Spleen (tissue), 7 donors: ENCODE data around the gene JARID2.

Experiments used
- POLR2A ChIP-seq, 3 donors: fragments of 450-650 bp; IDR thresholded peaks; one replicate each; pipeline ENCODE4 v1.5.1; 2017; ENCODE audit warnings: antibody characterized with exemption in 3 of 3, mild to moderate bottlenecking in 1 of 3
- POLR2AphosphoS5 ChIP-seq, 3 donors: sonication (generic); formaldehyde crosslinking; IDR thresholded peaks; one replicate each; pipeline ENCODE4 v1.5.1; 2017; ENCODE audit warnings: antibody characterized with exemption in 3 of 3
- TF ChIP-seq, protein P1 (sequence below), 11 experiments: fragments of 200-600 bp in 7 of 11; fragments of 450-650 bp in 4 of 11; sonication (generic) in 4 of 11; IDR thresholded peaks in 8 of 11; conservative IDR thresholded peaks in 3 of 11; 1 replicate in 7 of 11; 2 replicates in 4 of 11; pipeline versions ENCODE4 v1.4.0 to v1.8.0; 2016 to 2021; ENCODE audit warnings: antibody characterized with exemption in 11 of 11, inconsistent platforms in 4 of 11, mild to moderate bottlenecking in 1 of 11
- donor health status: DM: no; HTN: no; CAD: no; lungs with moderate emphysema.
- donor health status: DM: no; HTN: no; CAD: no.
- donor health status: DM: no; HTN: no; CAD: no.

DNA sequence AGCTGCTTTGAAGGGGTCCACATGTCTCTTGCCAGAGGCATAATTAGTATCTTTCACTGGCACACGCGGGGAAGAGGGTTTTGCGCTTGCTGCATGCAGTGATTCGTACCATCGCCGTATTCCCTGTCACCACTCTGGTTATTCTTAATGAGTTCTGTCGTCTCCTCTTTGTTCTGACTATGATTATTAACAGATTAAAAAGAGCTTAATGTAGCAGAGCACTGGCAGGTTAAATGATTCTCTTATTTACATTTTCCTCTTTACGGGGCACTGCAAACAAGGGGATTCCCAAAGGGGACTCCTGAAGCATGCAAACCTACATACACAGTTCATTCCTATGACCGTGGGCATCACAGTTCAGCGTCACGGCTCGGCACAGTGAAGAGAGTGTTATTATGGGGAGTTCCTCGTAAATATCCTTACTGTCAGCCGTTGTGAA is 212.2 kb downstream of the JARID2 start:
- TF ChIP-seq, protein P1, sequence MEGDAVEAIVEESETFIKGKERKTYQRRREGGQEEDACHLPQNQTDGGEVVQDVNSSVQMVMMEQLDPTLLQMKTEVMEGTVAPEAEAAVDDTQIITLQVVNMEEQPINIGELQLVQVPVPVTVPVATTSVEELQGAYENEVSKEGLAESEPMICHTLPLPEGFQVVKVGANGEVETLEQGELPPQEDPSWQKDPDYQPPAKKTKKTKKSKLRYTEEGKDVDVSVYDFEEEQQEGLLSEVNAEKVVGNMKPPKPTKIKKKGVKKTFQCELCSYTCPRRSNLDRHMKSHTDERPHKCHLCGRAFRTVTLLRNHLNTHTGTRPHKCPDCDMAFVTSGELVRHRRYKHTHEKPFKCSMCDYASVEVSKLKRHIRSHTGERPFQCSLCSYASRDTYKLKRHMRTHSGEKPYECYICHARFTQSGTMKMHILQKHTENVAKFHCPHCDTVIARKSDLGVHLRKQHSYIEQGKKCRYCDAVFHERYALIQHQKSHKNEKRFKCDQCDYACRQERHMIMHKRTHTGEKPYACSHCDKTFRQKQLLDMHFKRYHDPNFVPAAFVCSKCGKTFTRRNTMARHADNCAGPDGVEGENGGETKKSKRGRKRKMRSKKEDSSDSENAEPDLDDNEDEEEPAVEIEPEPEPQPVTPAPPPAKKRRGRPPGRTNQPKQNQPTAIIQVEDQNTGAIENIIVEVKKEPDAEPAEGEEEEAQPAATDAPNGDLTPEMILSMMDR (IDR thresholded peaks at IDR 0.05 in 8 of 11, conservative IDR thresholded peaks at IDR 0.05 in 3 of 11), result no peak
- TF ChIP-seq POLR2AphosphoS5 (IDR thresholded peaks at IDR 0.05), result no peak
- no peak for TF ChIP-seq POLR2A (IDR thresholded peaks at IDR 0.05)
